ENCODE data around the gene PAX7.

Gene PAX7

DNA sequence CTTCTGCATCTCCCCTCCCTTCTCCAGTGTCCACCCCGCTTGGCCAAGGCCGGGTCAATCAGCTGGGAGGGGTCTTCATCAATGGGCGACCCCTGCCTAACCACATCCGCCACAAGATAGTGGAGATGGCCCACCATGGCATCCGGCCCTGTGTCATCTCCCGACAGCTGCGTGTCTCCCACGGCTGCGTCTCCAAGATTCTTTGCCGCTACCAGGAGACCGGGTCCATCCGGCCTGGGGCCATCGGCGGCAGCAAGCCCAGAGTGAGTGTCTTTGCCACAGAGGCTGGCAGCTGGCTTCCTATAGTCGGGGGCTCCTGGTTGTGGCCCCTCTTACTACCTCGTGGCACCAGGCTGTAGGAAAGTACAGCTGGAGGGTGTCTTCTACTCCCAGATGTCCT, 3.6 kb downstream of the PAX7 start:
- no peak for TF ChIP-seq ZFX (IDR thresholded peaks at IDR 0.05)
- H3K27ac ChIP-seq = no peak overlapping the region

DNA sequence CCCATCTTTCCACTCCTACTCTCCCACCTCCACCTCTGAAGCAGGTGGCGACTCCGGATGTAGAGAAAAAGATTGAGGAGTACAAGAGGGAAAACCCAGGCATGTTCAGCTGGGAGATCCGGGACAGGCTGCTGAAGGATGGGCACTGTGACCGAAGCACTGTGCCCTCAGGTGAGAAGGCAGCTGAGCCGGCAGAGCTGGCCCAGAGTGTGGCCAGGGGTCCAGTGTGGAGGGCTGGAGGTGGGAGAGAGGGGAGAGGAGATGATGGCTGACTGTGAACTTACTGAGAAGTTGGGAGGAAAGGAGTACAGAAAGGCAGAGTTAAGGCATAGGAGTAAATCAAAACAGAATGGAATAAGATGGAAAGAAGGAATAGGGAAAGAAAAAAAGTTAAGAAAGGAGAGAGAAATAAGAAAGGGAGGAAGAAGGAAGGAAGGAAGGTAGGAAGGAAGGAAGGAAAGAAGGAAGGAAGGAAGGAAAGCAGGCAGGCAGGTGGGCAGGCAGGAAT, 4.5 kb downstream of the PAX7 start:
- TF ChIP-seq, protein P1, sequence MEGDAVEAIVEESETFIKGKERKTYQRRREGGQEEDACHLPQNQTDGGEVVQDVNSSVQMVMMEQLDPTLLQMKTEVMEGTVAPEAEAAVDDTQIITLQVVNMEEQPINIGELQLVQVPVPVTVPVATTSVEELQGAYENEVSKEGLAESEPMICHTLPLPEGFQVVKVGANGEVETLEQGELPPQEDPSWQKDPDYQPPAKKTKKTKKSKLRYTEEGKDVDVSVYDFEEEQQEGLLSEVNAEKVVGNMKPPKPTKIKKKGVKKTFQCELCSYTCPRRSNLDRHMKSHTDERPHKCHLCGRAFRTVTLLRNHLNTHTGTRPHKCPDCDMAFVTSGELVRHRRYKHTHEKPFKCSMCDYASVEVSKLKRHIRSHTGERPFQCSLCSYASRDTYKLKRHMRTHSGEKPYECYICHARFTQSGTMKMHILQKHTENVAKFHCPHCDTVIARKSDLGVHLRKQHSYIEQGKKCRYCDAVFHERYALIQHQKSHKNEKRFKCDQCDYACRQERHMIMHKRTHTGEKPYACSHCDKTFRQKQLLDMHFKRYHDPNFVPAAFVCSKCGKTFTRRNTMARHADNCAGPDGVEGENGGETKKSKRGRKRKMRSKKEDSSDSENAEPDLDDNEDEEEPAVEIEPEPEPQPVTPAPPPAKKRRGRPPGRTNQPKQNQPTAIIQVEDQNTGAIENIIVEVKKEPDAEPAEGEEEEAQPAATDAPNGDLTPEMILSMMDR (conservative IDR thresholded peaks at IDR 0.05) = no peak
- no peak for TF ChIP-seq ZFX (IDR thresholded peaks at IDR 0.05)
- H3K27ac ChIP-seq = no peak overlapping the region

DNA sequence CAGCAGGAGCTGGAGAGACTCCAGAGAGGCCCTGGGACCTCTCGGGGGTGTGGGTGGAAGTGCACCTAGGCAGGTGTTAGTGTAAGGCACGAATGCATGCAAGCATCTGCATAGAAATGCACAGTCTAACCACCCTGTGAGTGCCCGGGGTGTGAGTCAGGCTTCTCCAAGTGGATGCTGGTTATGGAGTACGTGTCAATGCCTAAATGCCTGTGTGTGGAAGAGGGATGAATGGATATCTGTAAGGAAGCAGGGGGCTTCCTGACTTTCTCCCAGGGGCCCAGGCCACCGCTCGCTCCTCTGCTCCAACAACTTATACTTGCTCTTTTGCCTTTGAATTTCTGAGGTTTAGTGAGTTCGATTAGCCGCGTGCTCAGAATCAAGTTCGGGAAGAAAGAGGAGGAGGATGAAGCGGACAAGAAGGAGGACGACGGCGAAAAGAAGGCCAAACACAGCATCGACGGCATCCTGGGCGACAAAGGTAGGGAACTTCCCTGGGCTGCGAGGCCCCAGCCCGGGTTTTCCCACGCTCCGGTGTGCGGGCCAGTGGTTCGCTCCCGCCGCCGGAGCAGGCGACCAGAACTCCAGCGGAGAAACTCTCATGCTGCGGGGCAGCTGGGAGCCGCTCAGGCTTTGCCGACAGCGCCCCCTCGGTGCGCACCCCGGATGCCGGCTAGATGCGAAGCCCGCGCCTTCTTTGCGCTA, 5.4 kb downstream of the PAX7 start:
- no peak for TF ChIP-seq ZFX (IDR thresholded peaks at IDR 0.05)
- TF ChIP-seq, protein P1 (conservative IDR thresholded peaks at IDR 0.05) = no peak

DNA sequence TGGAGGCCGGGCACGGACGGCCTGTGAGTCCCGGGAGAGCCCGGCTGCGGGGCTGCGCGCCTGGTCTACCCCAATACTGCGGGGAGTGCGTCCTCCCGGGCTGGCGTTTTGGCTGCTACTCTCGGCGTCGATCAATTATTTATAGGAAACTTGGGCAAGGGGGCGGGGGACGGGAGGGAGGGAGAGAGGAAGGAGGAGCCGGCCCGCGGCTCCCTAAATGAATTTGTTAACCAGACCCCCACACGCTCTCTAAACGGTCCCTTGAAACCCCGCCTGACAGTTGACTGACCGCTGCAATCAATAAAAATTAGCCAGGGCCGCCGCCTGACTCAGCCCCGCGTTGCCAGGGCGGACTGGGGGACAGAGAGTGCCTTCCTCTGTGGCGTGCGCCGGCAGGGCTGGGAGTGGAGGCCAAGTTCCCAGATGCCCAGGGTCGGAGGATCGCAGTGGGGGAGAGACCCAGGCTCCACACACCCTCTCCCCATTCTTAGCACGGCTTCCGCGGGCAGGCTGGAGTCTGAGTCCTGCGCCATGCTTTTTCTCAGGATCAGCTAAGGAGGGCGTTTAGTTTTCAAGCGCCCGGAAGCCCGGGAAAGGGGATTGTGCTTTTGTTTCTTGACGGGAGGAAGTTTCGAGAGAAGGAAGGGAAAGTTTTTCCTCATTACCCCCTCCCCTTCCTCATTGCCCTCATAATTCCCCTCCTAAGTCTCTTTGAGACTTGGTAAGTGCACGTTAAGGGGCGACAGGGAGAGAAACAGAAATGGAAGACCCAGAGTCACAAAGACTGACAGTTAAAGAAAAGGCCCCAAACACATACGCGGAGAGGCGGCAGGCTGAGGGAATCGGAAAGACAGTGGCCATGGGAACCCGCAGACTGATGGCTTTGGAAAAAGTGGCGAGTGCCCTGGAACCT, 6.2 kb downstream of the PAX7 start:
- H3K27ac ChIP-seq = no peak overlapping the region
- TF ChIP-seq, protein P1 (conservative IDR thresholded peaks at IDR 0.05) = no peak
- no peak for TF ChIP-seq ZFX (IDR thresholded peaks at IDR 0.05)

More for the DNA sequence above, 5.4 kb downstream of the PAX7 start:
- no peak overlapping the region for H3K27ac ChIP-seq

DNA sequence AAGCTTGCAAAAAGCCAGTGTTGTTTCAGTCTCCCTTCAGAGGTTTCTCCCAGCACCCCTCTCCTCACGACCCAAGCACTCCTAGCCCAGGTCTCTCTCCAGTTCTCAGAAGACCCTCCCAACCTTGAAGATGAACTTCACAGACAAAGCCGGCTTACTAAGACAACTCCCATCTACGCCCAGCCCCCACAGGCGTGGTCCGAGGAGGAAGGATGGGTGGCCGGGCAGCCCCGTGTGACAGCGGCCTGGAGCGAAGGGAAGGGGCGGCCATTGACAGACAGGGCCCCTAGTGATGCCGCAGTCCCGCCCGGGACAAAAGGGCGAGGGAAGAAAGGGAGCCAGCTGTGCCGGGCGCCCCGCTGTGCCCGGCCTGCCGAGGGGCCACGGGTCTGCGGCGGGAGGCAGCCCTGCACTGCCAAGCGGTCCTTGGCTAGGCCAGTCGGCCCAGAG, 6.9 kb downstream of the PAX7 start:
- no peak for TF ChIP-seq ZFX (IDR thresholded peaks at IDR 0.05)
- TF ChIP-seq, protein P1 (conservative IDR thresholded peaks at IDR 0.05) = no peak

DNA sequence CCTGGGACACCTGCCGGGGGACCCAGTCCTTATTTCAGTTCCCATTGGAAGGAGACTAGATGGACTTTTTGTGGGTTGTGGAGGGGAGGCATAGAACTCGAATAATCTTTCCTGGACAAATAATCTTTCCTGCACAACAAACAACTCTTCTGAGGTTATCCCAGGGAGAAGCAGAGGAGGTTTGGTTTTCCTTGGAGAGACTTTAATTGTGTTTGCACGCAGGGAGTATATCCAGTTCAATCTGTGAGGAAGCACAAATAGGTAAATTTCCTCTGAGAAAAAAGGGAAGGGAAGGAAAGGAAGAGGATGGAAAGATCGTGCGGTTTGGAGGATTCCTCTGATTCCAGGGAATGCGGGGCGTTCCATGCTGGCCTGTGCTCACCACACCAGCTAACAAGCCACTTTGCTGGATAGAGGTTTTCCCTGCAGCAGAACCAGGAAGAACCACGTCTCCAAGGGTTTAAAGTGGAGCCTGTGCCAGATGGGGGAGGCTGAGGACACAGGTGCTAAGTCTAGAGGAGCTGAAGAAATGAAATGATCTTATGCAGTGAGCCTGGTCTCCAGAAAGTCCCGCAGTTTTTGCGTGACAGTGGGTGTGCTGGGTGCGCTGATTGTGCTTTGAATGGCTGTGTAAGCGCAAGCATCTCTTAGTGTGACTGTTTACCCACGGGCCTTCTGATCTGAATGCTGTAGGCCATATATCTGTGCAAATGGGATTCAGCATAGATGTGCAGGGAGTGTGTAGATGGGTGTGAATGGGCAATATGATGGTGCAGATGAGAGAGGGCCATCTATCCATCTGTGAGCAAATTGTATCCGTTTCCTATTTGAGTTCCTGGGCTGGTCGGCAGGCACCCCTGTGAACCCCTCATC, 7.6 kb downstream of the PAX7 start:
- TF ChIP-seq ZFX (IDR thresholded peaks at IDR 0.05) = no peak
- TF ChIP-seq, protein P1 (conservative IDR thresholded peaks at IDR 0.05) = no peak
- H3K27ac ChIP-seq = no peak overlapping the region

More for the DNA sequence above, 6.9 kb downstream of the PAX7 start:
- H3K27ac ChIP-seq = no peak overlapping the region

DNA sequence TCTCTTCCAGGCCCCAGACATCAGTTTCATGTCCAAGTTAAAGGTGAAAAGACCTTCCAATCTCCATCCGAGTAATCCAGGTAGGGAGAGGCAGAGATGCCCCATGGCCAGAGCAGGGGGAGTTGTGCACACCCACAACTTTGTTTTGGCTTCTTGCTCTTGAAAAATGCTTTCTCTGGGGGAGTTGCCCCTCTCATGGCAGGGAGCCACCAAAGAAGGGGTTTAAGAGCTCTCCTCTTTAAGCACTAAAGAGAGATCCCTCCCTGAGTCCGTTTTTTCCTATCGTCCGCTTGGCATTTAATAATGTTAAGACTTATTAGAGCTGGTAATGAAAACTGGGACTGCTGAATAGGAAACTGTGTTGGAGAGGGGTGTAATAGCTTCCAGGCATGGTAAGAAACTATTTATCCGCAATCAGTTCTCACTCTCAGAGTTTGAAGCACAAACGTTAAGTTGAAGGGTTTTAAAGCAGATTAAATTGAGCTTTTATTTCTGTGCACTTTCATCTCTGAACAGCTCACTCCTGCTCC, 8.3 kb downstream of the PAX7 start:
- TF ChIP-seq ZFX (IDR thresholded peaks at IDR 0.05) = no peak
- TF ChIP-seq, protein P1 (conservative IDR thresholded peaks at IDR 0.05) = no peak
- no peak overlapping the region for H3K27ac ChIP-seq

All from C4-2B (cell line).